ENCODE measurements around the gene TANC1.

DNA sequence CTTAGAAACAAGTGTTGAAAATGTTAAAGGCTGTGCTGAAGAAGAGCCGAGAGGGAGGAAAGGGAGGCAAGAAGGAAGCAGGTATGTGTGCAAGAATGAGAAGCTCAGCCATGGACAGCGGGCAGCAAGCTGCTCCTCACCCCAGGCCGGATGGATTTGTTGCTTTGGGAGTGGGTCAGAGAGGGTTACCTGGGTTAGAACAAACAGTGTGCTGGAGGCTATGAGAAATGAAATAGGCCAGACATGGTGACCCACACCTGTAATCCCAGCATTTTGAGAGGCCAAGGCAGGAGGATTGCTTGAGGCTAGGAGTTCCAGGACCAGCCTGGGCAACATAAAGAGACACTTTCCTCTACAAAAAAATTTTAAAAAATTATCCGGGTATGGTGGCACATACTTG lies 97.5 kb downstream of the TANC1 start:
- TF ChIP-seq TAF1 (IDR thresholded peaks at IDR 0.05; ENCODE audit: borderline replicate concordance, low read depth, low read length), result no peak
- TF ChIP-seq POLR2AphosphoS5 (IDR thresholded peaks at IDR 0.05; ENCODE audit: low read depth, low read length), result no peak
- TF ChIP-seq POLR2A (IDR thresholded peaks at IDR 0.05; ENCODE audit: low read depth, low read length), result no peak

Data from GM12892 (cell line).